HG03565 (cell line): ENCODE measurements around the gene AKAP10.
"Not testable (repeated sequence)": the region's sequence is repeated elsewhere in the genome, so short reads cannot be mapped to it uniquely, and the experiment has no call there.

Experiments used
- ATAC-seq: cut with Tn5 transposase; IDR thresholded peaks from one replicate; pipeline ENCODE4 v1.9.1; 2021; ENCODE audit warnings: mild to moderate bottlenecking, moderate library complexity; ENCODE audit not compliant: unreplicated experiment

Gene AKAP10

GRCh38 chr17:19935169-19935568 is 42.5 kb downstream of the AKAP10 start:
- no peak for ATAC-seq

GRCh38 chr17:19933628-19934027 is 44.0 kb downstream of the AKAP10 start:
- ATAC-seq = no peak

GRCh38 chr17:19933221-19933620 is 44.4 kb downstream of the AKAP10 start:
- no peak for ATAC-seq

GRCh38 chr17:19928299-19928698 is 49.3 kb downstream of the AKAP10 start:
- ATAC-seq = no peak

GRCh38 chr17:19915245-19915978 is 62.2 kb downstream of the AKAP10 start:
- ATAC-seq = no peak

GRCh38 chr17:19911033-19911432 is 66.6 kb downstream of the AKAP10 start:
- ATAC-seq = no peak

- no peak for ATAC-seq
These were observed 68.5 kb downstream of the AKAP10 start for GRCh38 chr17:19909139-19909538.

- ATAC-seq = no peak
These were observed 72.1 kb downstream of the AKAP10 start for GRCh38 chr17:19905502-19905901.

- no peak for ATAC-seq
These were observed 72.7 kb downstream of the AKAP10 start for GRCh38 chr17:19904924-19905323.

GRCh38 chr17:19904412-19904811 is 73.2 kb downstream of the AKAP10 start:
- no peak for ATAC-seq

- no peak for ATAC-seq
These were observed 76.8 kb downstream of the AKAP10 start for GRCh38 chr17:19900809-19901208.

GRCh38 chr17:19897903-19898302 is 79.7 kb downstream of the AKAP10 start:
- ATAC-seq = no peak

GRCh38 chr17:19897090-19897837 is 80.4 kb downstream of the AKAP10 start:
- no peak for ATAC-seq

- ATAC-seq = no peak
These were observed 80.9 kb downstream of the AKAP10 start for GRCh38 chr17:19896679-19897078.

GRCh38 chr17:19890554-19890953 is 87.1 kb downstream of the AKAP10 start:
- ATAC-seq = not testable (repeated sequence)

GRCh38 chr17:19890001-19890400 is 87.6 kb downstream of the AKAP10 start:
- not testable (repeated sequence) for ATAC-seq

- ATAC-seq = no peak
These were observed 91.5 kb downstream of the AKAP10 start for GRCh38 chr17:19886116-19886515.

GRCh38 chr17:19883537-19884215 is 94.0 kb downstream of the AKAP10 start:
- ATAC-seq = no peak

- no peak for ATAC-seq
These were observed 97.2 kb downstream of the AKAP10 start for GRCh38 chr17:19880393-19880792.

GRCh38 chr17:19877364-19877945 is 100.2 kb downstream of the AKAP10 start:
- no peak for ATAC-seq

GRCh38 chr17:19876529-19877161 is 101.0 kb downstream of the AKAP10 start:
- ATAC-seq = no peak
